Esophagus (tissue), 2 donors: ENCODE measurements around the gene TPO. TPM values are rescaled to one million over a fixed set of nuclear protein-coding genes. Genes with fewer than 3 reads are reported as not detected.

Experiments used
- H3K27ac ChIP-seq, 2 donors: one replicate each; pipeline ENCODE4 v1.5.1; 2013; ENCODE audit warnings: low read depth in 2 of 2, mild to moderate bottlenecking in 2 of 2, inconsistent platforms in 1 of 2, low read length in 1 of 2, moderate library complexity in 1 of 2
- H3K27me3 ChIP-seq, 2 donors: one replicate each; pipeline ENCODE4 v1.6.1; 2013; ENCODE audit warnings: low read length in 2 of 2, control low read depth in 1 of 2, mild to moderate bottlenecking in 1 of 2; ENCODE audit not compliant: insufficient read depth in 2 of 2, control insufficient read depth in 1 of 2
- H3K36me3 ChIP-seq, 2 donors: one replicate each; pipeline ENCODE4 v1.6.1; 2013; ENCODE audit warnings: low read length in 1 of 2; ENCODE audit not compliant: control insufficient read depth in 2 of 2, insufficient read depth in 2 of 2
- H3K4me1 ChIP-seq, 2 donors: one replicate each; pipeline ENCODE4 v1.6.1; 2013; ENCODE audit warnings: low read length in 1 of 2; ENCODE audit not compliant: control insufficient read depth in 2 of 2, insufficient read depth in 2 of 2
- H3K4me3 ChIP-seq, 2 donors: one replicate each; pipeline ENCODE4 v1.5.1; 2013; ENCODE audit warnings: low read length in 2 of 2, mild to moderate bottlenecking in 2 of 2, low read depth in 1 of 2, moderate library complexity in 1 of 2
- H3K9me3 ChIP-seq, 2 donors: one replicate each; pipeline ENCODE4 v1.6.1; 2013; ENCODE audit warnings: mild to moderate bottlenecking in 2 of 2, low read depth in 1 of 2, low read length in 1 of 2, moderate library complexity in 1 of 2; ENCODE audit not compliant: control insufficient read depth in 2 of 2, insufficient read depth in 1 of 2
- WGBS, 2 donors: extraction: QIAGEN DNeasy Blood & Tissue Kit; methylation state at CpG; one replicate each; pipeline ENCODE4 v1.1.7; 2013; 5-methylcytosine and 5-hydroxymethylcytosine counted together
- polyA plus RNA-seq, 2 donors: library from polyadenylated mRNA; stranded (reverse); fragments of 200-250 nt; gene quantifications; one replicate each; pipeline ENCODE4 v1.2.3, GENCODE V29; 2013
- donor health status: healthy with polysubstance abuse.
- donor health status: Bipolar disorder and iron deficiency.

The TPO gene
- polyA plus RNA-seq, 2 donors = 1.3 to 1.5 TPM

DNA sequence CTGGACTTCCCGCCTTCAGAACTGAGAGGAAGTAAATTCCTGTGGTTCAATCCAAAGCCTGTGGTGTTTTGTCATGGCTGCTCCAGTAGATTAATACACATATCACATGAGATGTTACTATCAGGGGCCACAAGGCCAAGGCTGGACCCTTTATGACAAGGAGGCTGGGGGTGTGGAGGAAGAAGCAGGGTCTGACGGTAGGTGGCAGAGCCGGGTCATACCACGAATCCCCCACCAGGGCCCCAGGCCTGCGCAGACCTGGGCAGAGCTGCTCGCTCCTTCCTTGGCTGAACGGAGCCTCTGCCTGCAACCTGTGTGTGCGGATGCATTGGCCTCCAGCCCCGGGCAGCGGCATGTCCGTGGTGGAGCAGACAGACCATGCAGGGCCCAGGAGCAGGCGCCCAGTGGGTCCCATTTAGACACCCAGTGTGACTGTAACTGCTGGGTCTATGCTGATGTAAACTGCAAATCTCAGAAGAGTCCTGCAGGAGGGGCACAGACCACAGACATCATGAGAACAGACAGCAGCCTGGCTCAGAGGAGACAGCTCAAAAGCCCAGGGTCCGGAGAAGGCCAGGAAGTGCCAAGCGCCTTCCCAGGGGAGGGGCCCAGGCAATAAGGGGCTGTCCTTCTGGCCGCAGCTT lies 175.8 kb downstream of the TPO start:
- H3K4me1 ChIP-seq = peaks cover 0 to 5% of the 10 kb centered on the region in 2 donors
- no peak overlapping the region for H3K4me3 ChIP-seq
- no peak overlapping the region for H3K27ac ChIP-seq
- WGBS, 2 donors = 74 to 84% methylated on average over 15 of the region's 15 CpGs
- no peaks in the 10 kb centered on the region for H3K27me3 ChIP-seq
- H3K9me3 ChIP-seq = no peaks in the 10 kb centered on the region
- H3K36me3 ChIP-seq = no peaks in the 10 kb centered on the region

DNA sequence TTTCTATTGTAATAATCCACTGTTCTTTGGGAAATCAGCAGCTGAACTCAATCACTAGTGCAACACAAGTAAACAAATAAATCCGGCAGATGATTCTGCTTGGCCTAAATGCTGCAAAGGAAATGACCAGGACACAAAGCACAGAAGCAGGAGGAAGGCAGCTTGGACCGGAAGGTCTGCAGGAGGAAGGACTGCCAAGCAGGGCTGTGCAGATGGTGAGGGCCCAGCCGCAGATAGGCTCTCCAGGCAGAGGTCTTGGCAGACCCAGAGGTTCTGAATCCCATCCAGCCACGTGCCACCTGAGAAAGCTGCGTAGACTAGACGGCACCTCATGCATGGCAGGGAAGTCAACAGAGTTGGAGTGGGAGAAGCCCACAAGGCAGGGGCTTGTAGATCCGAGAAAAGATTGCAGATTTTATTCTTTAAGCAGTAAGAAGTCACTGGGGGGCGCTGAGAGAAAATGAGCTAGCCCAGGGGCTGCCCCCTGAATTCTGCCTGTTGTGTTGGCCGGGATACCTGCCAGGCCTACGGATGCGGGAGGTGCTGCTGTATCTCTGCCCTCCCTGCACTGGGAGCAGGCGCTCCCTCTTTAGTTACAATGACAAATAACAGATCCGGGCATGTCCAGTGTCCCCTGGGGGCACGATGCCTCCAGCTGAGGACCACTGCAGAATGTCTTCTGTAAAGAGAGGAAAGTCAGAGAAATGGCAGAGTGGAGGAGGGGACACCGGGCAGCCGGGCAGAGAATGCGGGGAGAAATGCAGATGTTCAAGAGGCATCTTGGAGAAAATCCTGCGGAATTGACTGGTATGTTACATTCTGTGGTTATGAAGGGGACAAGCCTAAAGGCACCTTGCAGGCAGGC lies 177.6 kb downstream of the TPO start:
- H3K36me3 ChIP-seq = no peaks in the 10 kb centered on the region
- H3K4me1 ChIP-seq = peaks cover 0 to 5% of the 10 kb centered on the region in 2 donors
- H3K4me3 ChIP-seq = no peak overlapping the region
- H3K27me3 ChIP-seq = no peaks in the 10 kb centered on the region
- peaks cover 0 to 7% of the 10 kb centered on the region in 2 donors for H3K9me3 ChIP-seq
- H3K27ac ChIP-seq = no peak overlapping the region
- WGBS, 2 donors = 57 to 59% methylated on average over 18 of the region's 18 CpGs

DNA sequence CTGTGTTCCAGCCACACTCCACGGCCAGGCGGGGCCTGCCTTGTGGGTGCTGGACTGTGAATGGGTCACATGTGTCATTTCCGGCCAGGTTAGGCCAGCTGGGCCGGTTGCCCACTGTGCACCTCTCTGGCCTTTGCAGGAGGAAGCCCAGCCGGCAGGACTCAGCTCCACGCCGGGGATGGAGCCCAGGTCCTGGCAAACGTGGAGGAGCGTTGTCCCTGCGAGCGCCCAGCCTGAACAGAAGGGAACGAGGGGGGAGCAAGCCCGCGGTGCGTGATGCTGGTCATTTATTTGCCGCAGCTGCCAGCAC lies 178.2 kb downstream of the TPO start:
- no peak overlapping the region for H3K4me3 ChIP-seq
- H3K27me3 ChIP-seq = no peaks in the 10 kb centered on the region
- H3K36me3 ChIP-seq = no peaks in the 10 kb centered on the region
- H3K4me1 ChIP-seq = peaks cover 0 to 5% of the 10 kb centered on the region in 2 donors
- WGBS, 2 donors = 47 to 53% methylated on average over 16 of the region's 16 CpGs
- H3K9me3 ChIP-seq = peaks cover 0 to 13% of the 10 kb centered on the region in 2 donors
- no peak overlapping the region for H3K27ac ChIP-seq
